Naive B cell (primary cell): ENCODE measurements around the gene ZNHIT6. TPM values are rescaled to one million over a fixed set of nuclear protein-coding genes. Genes with fewer than 3 reads are reported as not detected.
"Not testable (repeated sequence)": the region's sequence is repeated elsewhere in the genome, so short reads cannot be mapped to it uniquely, and the experiment has no call there.

ENCODE experiments used
- ATAC-seq, 2 donors: fragments of 150-1000 bp; cut with Tn5 transposase; 2 replicates each; pipeline ENCODE4 v1.10.0; 2021; ENCODE audit warnings: low read depth in 2 of 2, mild to moderate bottlenecking in 2 of 2, moderate library complexity in 2 of 2
- DNase-seq: peaks from one replicate; pipeline ENCODE4 v3.0.0; 2022
- H3K27ac Mint-ChIP-seq, 6 donors: one replicate each; pipeline ENCODE4 v1.8.0; 2020 to 2022; ENCODE audit warnings: mild to moderate bottlenecking in 6 of 6, mixed read lengths in 6 of 6, moderate library complexity in 5 of 6, inconsistent platforms in 2 of 6
- H3K27me3 Mint-ChIP-seq, 3 donors: one replicate each; pipeline ENCODE4 v1.8.0; 2021 to 2022; ENCODE audit warnings: mixed read lengths in 3 of 3, mild to moderate bottlenecking in 1 of 3
- H3K36me3 Mint-ChIP-seq, 2 donors: one replicate each; pipeline ENCODE4 v1.8.0; 2020 to 2022; ENCODE audit warnings: mixed read lengths in 2 of 2, inconsistent platforms in 1 of 2, mild to moderate bottlenecking in 1 of 2
- H3K4me1 Mint-ChIP-seq, 3 donors: one replicate each; pipeline ENCODE4 v1.8.0; 2020 to 2022; ENCODE audit warnings: mixed read lengths in 3 of 3, inconsistent platforms in 1 of 3, mild to moderate bottlenecking in 1 of 3, moderate library complexity in 1 of 3
- H3K4me3 Mint-ChIP-seq, 8 donors: one replicate each; pipeline ENCODE4 v1.8.0; 2020 to 2022; ENCODE audit warnings: mild to moderate bottlenecking in 8 of 8, mixed read lengths in 8 of 8, moderate library complexity in 8 of 8, inconsistent platforms in 2 of 8
- H3K9me3 Mint-ChIP-seq, 7 donors: one replicate each; pipeline ENCODE4 v1.8.0; 2020 to 2022; ENCODE audit warnings: mixed read lengths in 7 of 7, mild to moderate bottlenecking in 5 of 7, inconsistent platforms in 2 of 7, moderate library complexity in 1 of 7
- polyA plus RNA-seq, 6 donors: library from polyadenylated mRNA; unstranded; fragments of 300-500 nt; fragmentation: Illumina TruSeq; gene quantifications; one replicate each; pipeline ENCODE4 v1.2.3, GENCODE V29; 2021; ENCODE audit warnings: low read depth in 6 of 6

ZNHIT6 gene
- polyA plus RNA-seq, 6 donors from 2014 or later = 9.4 to 26.5 (median 21.2) TPM

DNA sequence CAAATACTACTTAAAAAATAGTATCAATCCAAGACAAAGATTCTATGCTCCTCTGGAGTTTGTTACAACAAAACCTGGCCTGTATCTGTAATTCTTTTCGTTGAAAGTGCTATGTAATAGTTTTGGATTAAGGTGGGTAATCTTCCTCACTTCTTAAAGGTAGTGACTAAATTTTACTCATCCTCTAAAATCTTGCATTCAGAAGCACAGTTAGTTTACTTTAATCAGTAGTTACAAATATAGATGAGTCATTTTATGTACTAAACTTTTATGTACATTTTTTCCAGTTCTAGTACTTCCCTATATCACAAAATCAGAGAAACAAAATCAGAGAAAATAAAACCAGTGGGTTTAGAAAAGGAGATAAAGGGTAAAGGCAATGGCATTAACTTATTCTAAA lies 51.3 kb downstream of the ZNHIT6 start:
- Mint-ChIP-seq H3K4me1 (peaks cover 0 to 2% (median 0%) of the 10 kb centered on the region in 3 donors), H3K36me3 (peaks cover 30 to 39% of the 10 kb centered on the region in 2 donors), H3K27ac (no peak overlapping the region)

DNA sequence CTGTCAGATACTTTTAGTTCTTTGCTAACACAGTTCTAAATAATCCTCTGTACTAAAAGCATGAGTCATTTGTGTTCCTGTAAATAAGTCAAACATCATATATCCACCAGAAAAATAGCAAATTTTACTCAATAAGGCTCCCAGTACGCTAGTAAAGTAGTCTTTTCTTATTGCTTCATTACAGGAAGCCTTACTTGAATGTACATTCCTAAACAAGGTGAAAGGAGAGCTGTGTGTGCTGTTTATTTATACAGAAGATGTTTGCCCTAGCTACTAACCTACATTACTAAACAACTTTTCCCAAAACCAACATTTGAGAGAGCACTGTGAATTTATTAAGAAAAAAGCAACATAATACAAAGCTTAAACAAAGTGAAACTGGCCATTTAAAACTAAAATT lies 52.0 kb downstream of the ZNHIT6 start:
- Mint-ChIP-seq H3K9me3 (no peaks in the 10 kb centered on the region), H3K27ac (peak overlapping the region in 1 of 6 donors; percentile 27), H3K4me1 (no peaks in the 10 kb centered on the region), H3K4me3 (no peak overlapping the region), H3K27me3 (no peaks in the 10 kb centered on the region), H3K36me3 (peaks cover 34 to 41% of the 10 kb centered on the region in 2 donors)
- no peak for ATAC-seq
- DNase-seq = no peak

More for the DNA sequence above, 51.3 kb downstream of the ZNHIT6 start:
- no peaks in the 10 kb centered on the region for H3K27me3 Mint-ChIP-seq
- no peak for ATAC-seq
- no peak for DNase-seq
- H3K9me3 Mint-ChIP-seq = no peaks in the 10 kb centered on the region
- no peak overlapping the region for H3K4me3 Mint-ChIP-seq

DNA sequence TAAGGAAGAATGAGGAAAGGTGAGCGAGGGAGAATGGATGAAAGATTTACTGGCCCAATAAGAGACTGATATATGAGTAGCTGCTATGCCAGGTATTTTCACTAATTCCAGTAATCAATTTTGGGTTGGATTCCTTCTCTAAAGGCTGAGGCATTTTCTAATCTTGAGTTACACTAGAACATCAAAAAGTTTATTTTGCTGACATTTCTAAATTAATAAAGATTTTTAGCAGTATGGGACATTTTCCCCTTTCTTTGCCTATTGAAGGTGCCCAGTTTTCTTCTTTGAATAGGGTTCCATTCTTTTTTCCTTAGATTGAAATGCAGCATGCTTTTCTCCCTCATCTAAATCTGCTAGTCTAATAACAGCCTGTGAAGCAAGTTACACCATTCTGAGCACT lies 52.9 kb downstream of the ZNHIT6 start:
- H3K27me3 Mint-ChIP-seq = no peaks in the 10 kb centered on the region
- no peak overlapping the region for H3K4me3 Mint-ChIP-seq
- H3K36me3 Mint-ChIP-seq = peaks cover 40 to 46% of the 10 kb centered on the region in 2 donors
- DNase-seq (no peak), ATAC-seq (no peak)
- H3K9me3 Mint-ChIP-seq = peaks cover 0 to 5% (median 0%) of the 10 kb centered on the region in 7 donors
- peak overlapping the region in 3 of 6 donors; percentile 30 to 60 (median 30) for H3K27ac Mint-ChIP-seq
- no peaks in the 10 kb centered on the region for H3K4me1 Mint-ChIP-seq

DNA sequence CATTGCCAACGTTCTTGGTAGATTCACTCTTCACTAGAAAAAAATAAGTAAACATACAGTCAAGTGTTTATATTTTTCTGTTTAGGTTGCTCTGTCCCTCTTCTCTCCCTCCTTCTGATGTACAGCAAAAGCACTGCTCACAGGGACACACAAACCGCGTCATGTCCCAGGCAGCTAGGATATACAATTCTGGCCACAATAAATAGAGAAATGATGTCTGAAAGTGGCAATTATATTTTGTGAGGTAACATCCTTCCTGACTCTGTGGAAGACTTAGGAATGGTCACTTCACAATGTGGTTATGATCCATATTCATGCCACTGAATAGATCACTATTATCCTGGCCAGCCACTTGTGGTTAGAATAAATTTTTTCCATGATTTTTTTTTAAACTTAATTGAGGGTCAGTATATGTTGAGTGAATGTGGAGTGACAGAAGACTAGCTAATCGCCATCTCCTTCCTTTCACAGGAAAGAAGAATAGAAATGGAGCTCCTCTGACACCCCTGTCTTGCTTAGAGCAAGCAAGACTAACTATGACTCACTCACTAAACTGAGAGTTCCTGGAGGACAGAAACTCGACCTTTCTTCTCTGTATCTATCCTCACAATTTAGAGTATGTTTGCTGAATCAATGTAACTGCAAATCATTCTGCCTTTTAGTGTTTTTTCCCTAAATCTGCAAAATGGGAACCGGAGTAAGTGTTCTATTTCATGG lies 54.0 kb downstream of the ZNHIT6 start:
- no peaks in the 10 kb centered on the region for H3K27me3 Mint-ChIP-seq
- ATAC-seq (no peak), DNase-seq (no peak)
- peaks cover 0 to 8% (median under 1%) of the 10 kb centered on the region in 7 donors for H3K9me3 Mint-ChIP-seq
- H3K4me3 Mint-ChIP-seq = no peak overlapping the region
- no peaks in the 10 kb centered on the region for H3K4me1 Mint-ChIP-seq
- peak overlapping the region in 1 of 6 donors; percentile 70 for H3K27ac Mint-ChIP-seq
- H3K36me3 Mint-ChIP-seq = peaks cover 50 to 56% of the 10 kb centered on the region in 2 donors

DNA sequence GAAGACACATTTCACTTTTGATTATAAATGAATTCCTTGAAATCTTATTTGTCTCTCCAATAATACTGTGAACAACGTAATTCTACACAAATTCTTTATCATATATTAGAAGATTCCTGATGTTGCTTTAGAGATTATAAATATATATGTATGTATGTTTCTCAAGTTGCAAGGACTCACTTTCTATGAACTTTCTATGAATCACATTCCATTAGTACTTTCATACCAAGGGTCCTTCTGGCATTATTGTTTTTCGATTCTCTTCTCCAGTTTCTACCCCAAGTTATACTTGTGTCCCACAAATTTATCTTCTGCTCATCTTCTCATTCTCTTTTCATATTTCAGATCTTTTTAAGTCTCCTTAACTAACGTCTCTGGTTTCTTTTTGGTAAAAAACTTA lies 55.9 kb downstream of the ZNHIT6 start:
- ATAC-seq = no peak
- no peak overlapping the region for H3K4me3 Mint-ChIP-seq
- peaks cover 58 to 60% of the 10 kb centered on the region in 2 donors for H3K36me3 Mint-ChIP-seq
- no peaks in the 10 kb centered on the region for H3K27me3 Mint-ChIP-seq
- H3K27ac Mint-ChIP-seq = peak overlapping the region in 1 of 6 donors; percentile 78
- no peak for DNase-seq
- H3K9me3 Mint-ChIP-seq = peaks cover 2 to 23% (median 10%) of the 10 kb centered on the region in 7 donors
- no peaks in the 10 kb centered on the region for H3K4me1 Mint-ChIP-seq

DNA sequence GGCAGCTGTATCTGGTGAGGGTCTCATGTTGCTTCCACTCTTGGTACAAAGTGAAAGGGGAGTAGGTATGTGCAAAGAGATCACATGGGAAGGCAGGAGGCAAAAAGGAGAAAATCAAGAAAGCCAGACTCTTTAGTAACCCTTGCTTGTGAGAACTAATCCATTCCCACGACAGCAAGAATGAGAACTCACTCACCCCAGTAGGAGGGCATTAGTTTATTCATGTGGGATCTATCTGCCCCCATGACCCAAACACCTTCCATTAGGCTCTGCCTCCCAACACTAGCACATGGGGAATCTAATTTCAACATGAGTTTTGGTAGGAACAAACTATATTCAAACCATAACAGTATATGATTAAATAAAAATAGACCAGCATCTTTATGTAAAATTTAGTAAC lies 57.6 kb downstream of the ZNHIT6 start:
- Mint-ChIP-seq H3K4me3 (no peak overlapping the region), H3K4me1 (no peaks in the 10 kb centered on the region), H3K36me3 (peaks cover 51 to 58% of the 10 kb centered on the region in 2 donors), H3K9me3 (peaks cover 2 to 23% (median 12%) of the 10 kb centered on the region in 7 donors), H3K27me3 (no peaks in the 10 kb centered on the region), H3K27ac (peak overlapping the region in 1 of 6 donors; percentile 51)
- ATAC-seq (no peak), DNase-seq (no peak)

DNA sequence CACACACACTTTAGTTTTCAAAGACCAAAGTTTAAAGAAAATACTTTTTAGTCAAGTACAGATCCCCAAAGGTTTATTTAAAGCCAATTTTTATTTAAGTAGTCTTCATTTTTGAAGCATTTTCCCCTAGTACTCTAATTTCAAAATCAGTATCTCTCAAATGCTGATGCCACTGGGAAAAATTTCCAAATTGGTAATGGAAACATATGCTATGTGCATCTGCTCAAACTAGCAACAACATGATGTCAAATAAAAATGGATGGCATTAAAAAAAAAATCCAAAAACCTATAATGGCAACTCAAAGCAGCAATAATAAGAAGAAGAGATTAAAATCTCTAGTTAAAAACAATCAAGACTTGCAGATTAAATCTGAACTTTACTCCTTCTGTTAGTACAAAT lies 58.6 kb downstream of the ZNHIT6 start:
- Mint-ChIP-seq H3K27me3 (no peaks in the 10 kb centered on the region), H3K9me3 (peaks cover 3 to 25% (median 16%) of the 10 kb centered on the region in 7 donors), H3K27ac (no peak overlapping the region), H3K4me3 (no peak overlapping the region), H3K36me3 (peaks cover 49 to 51% of the 10 kb centered on the region in 2 donors), H3K4me1 (no peaks in the 10 kb centered on the region)
- DNase-seq (no peak), ATAC-seq (no peak)

DNA sequence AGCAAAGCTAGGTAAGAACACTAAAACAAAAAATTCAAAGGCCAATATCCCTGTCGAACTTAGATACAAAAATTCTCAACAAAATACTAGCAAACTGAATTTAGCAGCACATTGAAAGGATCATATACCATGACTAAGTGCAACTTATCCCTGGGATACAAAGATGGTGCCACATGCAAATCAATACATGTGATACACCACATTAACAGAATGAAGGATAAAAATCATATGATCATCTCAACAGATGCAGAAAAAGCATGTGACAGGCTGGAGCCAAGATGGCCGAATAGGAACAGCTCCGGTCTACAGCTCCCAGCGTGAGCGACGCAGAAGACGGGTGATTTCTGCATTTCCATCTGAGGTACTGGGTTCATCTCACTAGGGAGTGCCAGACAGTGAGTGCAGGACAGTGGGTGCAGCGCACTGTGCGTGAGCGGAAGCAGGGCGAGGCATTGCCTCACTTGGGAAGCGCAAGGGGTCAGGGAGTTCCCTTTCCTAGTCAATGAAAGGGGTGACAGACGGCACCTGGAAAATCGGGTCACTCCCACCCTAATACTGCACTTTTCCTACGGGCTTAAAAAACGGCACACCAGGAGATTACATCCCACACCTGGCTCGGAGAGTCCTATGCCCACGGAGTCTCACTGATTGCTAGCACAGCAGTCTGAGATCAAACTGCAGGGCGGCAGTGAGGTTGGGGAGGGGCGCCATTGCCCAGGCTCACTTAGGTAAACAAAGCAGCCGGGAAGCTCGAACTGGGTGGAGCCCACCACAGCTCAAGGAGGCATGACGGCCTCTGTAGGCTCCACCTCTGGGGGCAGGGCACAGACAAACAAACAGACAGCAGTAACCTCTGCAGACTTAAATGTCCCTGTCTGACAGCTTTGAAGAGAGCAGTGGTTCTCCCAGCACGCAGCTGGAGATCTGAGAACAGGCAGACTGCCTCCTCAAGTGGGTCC lies 66.4 kb downstream of the ZNHIT6 start:
- Mint-ChIP-seq H3K4me3 (peak overlapping the region in 1 of 8 donors; percentile 47), H3K36me3 (peaks cover 50 to 61% of the 10 kb centered on the region in 2 donors)
- not testable (repeated sequence) for ATAC-seq

DNA sequence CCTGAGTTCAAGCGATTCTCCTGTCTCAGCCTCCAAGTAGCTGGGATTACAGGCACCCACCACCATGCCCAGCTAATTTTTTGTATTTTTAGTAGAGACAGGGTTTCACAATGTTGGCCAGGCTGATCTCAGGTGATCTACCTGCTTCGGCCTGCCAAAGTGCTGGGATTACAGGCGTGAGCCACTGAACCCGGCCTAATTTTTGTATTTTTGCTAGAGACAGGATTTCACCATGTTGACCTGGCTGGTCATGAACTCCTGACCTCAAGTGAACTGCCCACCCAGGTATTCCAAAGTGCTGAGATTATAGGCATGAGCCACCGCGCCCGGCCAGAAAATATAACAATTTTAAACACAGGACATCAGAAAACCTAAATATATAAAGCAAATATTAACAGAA lies 68.3 kb downstream of the ZNHIT6 start:
- H3K4me3 Mint-ChIP-seq, ATAC-seq, DNase-seq, H3K4me1 Mint-ChIP-seq, H3K27me3 Mint-ChIP-seq: not testable (repeated sequence)
- Mint-ChIP-seq H3K9me3 (peaks cover 15 to 54% (median 41%) of the 10 kb centered on the region in 7 donors), H3K36me3 (peaks cover 68 to 71% of the 10 kb centered on the region in 2 donors), H3K27ac (peak overlapping the region in 1 of 6 donors; percentile 18)

More for the DNA sequence above, 66.4 kb downstream of the ZNHIT6 start:
- not testable (repeated sequence) for DNase-seq, H3K27ac Mint-ChIP-seq, H3K4me1 Mint-ChIP-seq, H3K27me3 Mint-ChIP-seq
- H3K9me3 Mint-ChIP-seq = peaks cover 15 to 52% (median 43%) of the 10 kb centered on the region in 7 donors

DNA sequence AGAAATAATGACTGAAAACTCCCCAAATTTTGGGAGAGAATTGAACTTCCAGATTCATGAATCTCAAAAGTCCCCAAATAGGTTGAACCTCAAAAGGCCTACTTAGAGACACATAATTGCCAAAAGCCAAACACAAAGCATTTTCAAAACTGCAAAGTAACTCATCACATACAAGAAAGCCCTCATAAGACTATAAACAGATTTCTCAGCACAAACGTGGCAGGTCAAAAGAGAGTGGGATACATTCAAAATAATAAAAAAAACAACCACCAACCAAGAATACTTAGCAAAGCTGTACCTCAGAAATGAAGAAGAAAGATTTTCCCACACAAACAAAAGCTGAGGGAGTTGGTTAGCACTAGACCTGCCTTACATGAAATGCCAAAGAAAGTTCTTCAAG lies 69.8 kb downstream of the ZNHIT6 start:
- H3K27me3 Mint-ChIP-seq = no peaks in the 10 kb centered on the region
- H3K27ac Mint-ChIP-seq = no peak overlapping the region
- DNase-seq (no peak), ATAC-seq (no peak)
- H3K4me3 Mint-ChIP-seq = no peak overlapping the region
- H3K36me3 Mint-ChIP-seq = peaks cover 63 to 72% of the 10 kb centered on the region in 2 donors
- H3K4me1 Mint-ChIP-seq = no peaks in the 10 kb centered on the region
- H3K9me3 Mint-ChIP-seq = peaks cover 15 to 49% (median 40%) of the 10 kb centered on the region in 7 donors

DNA sequence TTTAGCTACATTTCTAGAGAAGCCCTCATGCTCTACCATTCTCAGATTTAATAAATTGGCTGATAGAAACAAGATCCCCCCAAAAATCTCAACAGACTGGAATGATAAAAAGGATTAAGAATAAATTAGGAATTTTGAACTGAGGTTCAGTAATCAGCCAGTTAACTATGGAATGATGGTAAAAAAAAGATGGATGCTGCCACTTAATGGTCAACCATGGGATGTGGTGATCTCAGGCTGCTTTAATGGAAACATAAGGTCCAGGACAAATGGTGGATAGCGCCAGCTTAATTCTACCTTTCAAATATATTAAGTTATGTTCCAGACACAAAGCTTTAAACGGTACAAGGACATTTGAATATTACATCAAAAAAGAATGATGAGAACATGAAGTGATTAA lies 77.7 kb downstream of the ZNHIT6 start:
- no peak overlapping the region for H3K4me3 Mint-ChIP-seq
- H3K4me1 Mint-ChIP-seq = peaks cover 0 to 5% (median 0%) of the 10 kb centered on the region in 3 donors
- ATAC-seq = no peak
- peaks cover 0 to 12% (median 0%) of the 10 kb centered on the region in 7 donors for H3K9me3 Mint-ChIP-seq
- peaks cover 36 to 42% of the 10 kb centered on the region in 2 donors for H3K36me3 Mint-ChIP-seq
- DNase-seq = no peak
- no peak overlapping the region for H3K27ac Mint-ChIP-seq
- no peaks in the 10 kb centered on the region for H3K27me3 Mint-ChIP-seq

DNA sequence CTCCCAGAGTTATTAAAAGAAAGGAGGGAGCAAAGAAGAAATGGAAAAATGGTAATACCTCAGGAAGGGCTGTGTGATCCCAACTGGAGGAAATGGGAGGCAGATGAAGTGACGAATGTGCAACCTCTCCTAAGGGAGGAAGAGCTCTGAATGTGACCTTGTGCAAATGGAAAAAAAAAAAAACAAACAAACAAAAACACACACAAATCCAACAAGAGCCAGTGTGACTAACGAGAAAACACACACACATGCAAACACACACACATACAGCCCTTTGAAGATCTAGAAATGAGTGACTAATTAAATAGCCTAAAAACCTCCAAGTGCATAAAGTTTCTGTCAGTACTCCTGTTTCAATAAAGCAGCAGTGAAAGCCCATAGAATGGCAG lies 78.7 kb downstream of the ZNHIT6 start:
- no peak for ATAC-seq
- no peak overlapping the region for H3K4me3 Mint-ChIP-seq

DNA sequence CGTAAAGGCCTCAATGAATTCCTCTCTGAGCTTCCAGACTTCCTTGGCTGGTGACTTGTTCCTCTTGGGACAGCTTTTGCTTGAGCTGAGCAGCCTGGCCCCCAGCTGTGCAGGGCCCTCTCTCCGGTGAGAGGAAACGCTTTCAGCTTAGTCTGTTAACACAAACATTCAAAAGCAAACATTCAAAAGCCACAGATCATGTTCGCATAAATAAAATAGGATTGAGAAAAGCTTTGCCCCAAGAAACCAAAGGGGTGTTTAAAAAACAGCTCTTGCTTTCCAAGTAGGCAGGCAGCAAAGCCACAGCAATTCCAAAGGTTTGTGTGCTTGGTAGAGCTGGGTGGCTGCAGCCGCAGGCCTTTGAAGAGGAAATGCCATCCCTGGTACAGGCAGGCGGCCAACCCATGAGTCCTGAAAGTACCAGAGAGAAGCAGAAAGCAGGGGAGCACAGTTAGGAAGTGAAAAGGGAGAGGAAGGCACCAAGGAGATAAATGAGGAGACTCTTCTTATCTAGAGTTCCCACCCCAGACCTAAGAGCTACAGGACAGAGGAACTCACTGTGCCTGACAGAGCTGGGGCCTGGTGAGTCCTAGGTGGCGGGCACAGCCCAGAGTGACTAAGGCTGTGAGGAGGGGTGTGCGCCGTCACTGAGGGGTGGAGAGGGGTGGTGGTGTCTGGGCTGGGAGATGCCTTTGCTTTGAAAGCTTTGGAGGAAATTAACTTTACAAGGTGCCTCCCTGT lies 79.3 kb downstream of the ZNHIT6 start:
- DNase-seq = no peak
- Mint-ChIP-seq H3K4me1 (peaks cover 0 to 5% (median 0%) of the 10 kb centered on the region in 3 donors), H3K9me3 (peaks cover 2 to 12% (median 3%) of the 10 kb centered on the region in 7 donors), H3K27ac (peak overlapping the region in 2 of 6 donors; percentile 5 to 93), H3K36me3 (peaks cover 36 to 54% of the 10 kb centered on the region in 2 donors), H3K4me3 (peak overlapping the region in 1 of 8 donors; percentile 52), H3K27me3 (no peaks in the 10 kb centered on the region)
- ATAC-seq = no peak

More for the DNA sequence above, 78.7 kb downstream of the ZNHIT6 start:
- Mint-ChIP-seq H3K9me3 (peaks cover 0 to 12% (median 3%) of the 10 kb centered on the region in 7 donors), H3K27ac (peak overlapping the region in 2 of 6 donors; percentile 5 to 77), H3K4me1 (peaks cover 0 to 5% (median 0%) of the 10 kb centered on the region in 3 donors), H3K27me3 (no peaks in the 10 kb centered on the region), H3K36me3 (peaks cover 33 to 48% of the 10 kb centered on the region in 2 donors)
- DNase-seq = no peak
